Fibroblast of lung (primary cell): ENCODE data around the gene FARSA. TPM values are rescaled to one million over a fixed set of nuclear protein-coding genes. Genes with fewer than 3 reads are reported as not detected.
"Not testable (repeated sequence)": the region's sequence is repeated elsewhere in the genome, so short reads cannot be mapped to it uniquely, and the experiment has no call there.

Experiments
- DNase-seq, 2 donors: peaks; one replicate each; pipeline versions ENCODE4 v3.0.0 to v3.0.0-alpha.2; 2010; ENCODE audit warnings: low read depth in 2 of 2
- H2AFZ ChIP-seq: 2 replicates; pipeline ENCODE4 v1.5.1; 2012; ENCODE audit warnings: low read length, control low read depth, inconsistent platforms
- H3K27ac ChIP-seq: 2 replicates; pipeline ENCODE4 v1.5.1; 2011; ENCODE audit warnings: low read length, control low read depth; ENCODE audit not compliant: insufficient read depth
- H3K27me3 ChIP-seq: 2 replicates; pipeline ENCODE4 v1.5.1; 2011; ENCODE audit warnings: mild to moderate bottlenecking, low read length; ENCODE audit not compliant: control insufficient read depth, insufficient read depth
- H3K36me3 ChIP-seq: 2 replicates; pipeline ENCODE4 v1.5.1; 2011; ENCODE audit warnings: low read length; ENCODE audit not compliant: control insufficient read depth, insufficient read depth
- H3K4me1 ChIP-seq: 2 replicates; pipeline ENCODE4 v1.5.1; 2011; ENCODE audit warnings: low read length; ENCODE audit not compliant: control insufficient read depth, insufficient read depth; ENCODE audit errors: extremely low read depth
- H3K4me2 ChIP-seq: 2 replicates; pipeline ENCODE4 v1.5.1; 2011; ENCODE audit warnings: low read length, control low read depth; ENCODE audit not compliant: insufficient read depth; ENCODE audit errors: extremely low read depth
- H3K4me3 ChIP-seq, 4 experiments: fragments of 200-600 bp in 1 of 4; sonication (generic) in 1 of 4; replicated peaks in 1 of 4; 2 replicates each; pipeline ENCODE4 v1.5.1; 2011 to 2016; ENCODE audit warnings: low read length in 4 of 4, low read depth in 3 of 4, mild to moderate bottlenecking in 3 of 4, control low read depth in 2 of 4, inconsistent platforms in 1 of 4, mixed read lengths in 1 of 4; ENCODE audit not compliant: insufficient read depth in 1 of 4; ENCODE audit errors: control extremely low read depth in 1 of 4
- H3K79me2 ChIP-seq: 2 replicates; pipeline ENCODE4 v1.5.1; 2012; ENCODE audit warnings: mild to moderate bottlenecking, low read length, inconsistent platforms; ENCODE audit not compliant: control insufficient read depth, insufficient read depth
- H3K9ac ChIP-seq: 2 replicates; pipeline ENCODE4 v1.5.1; 2011; ENCODE audit warnings: mild to moderate bottlenecking, low read length, control low read depth; ENCODE audit not compliant: insufficient read depth
- H3K9me3 ChIP-seq: 2 replicates; pipeline ENCODE4 v1.5.1; 2012; ENCODE audit warnings: low read depth, low read length; ENCODE audit not compliant: control insufficient read depth, insufficient read depth
- H4K20me1 ChIP-seq: 2 replicates; pipeline ENCODE4 v1.5.1; 2011; ENCODE audit warnings: low read length; ENCODE audit not compliant: control insufficient read depth, insufficient read depth; ENCODE audit errors: extremely low read depth
- EZH2 ChIP-seq: IDR thresholded peaks from 2 replicates; pipeline ENCODE4 v1.5.1; 2012; ENCODE audit warnings: low read length, control low read depth, mild to moderate bottlenecking; ENCODE audit errors: missing control alignments
- polyA plus RNA-seq, 2 donors: library from polyadenylated mRNA; depleted of rRNA in 1 of 2; stranded (reverse) in 1 of 2; unstranded in 1 of 2; fragments of >200 nt; gene quantifications; 2 replicates each; pipeline ENCODE4 v1.2.1, GENCODE V29; 2011 to 2012; ENCODE audit warnings: missing spikeins in 1 of 2
- total RNA-seq: library from RNA; depleted of rRNA; stranded (reverse); fragments of >200 nt; gene quantifications from 2 replicates; pipeline ENCODE4 v1.2.1, GENCODE V29; 2014
- TF ChIP-seq, protein P1 (sequence below), 2 donors: IDR thresholded peaks in 1 of 2; conservative IDR thresholded peaks in 1 of 2; 1 replicate in 1 of 2; 2 replicates in 1 of 2; pipeline ENCODE4 v1.5.1; 2011 to 2012; ENCODE audit warnings: low read length in 2 of 2, control low read depth in 1 of 2, inconsistent platforms in 1 of 2, low read depth in 1 of 2, mild to moderate bottlenecking in 1 of 2

The FARSA gene
- total and polyA plus RNA-seq, 2 donors (not counting 1 experiment from before 2014, with no cell fraction given): 23.5 to 38.6 TPM

- H3K27me3 ChIP-seq: no peaks in the 10 kb centered on the region
- H3K4me1 ChIP-seq: peaks cover 3% of the 10 kb centered on the region
- no peaks in the 10 kb centered on the region for H3K79me2 ChIP-seq
- H3K4me2 ChIP-seq: peak overlapping the region; percentile 99
- H3K9me3 ChIP-seq: no peaks in the 10 kb centered on the region
- H2AFZ ChIP-seq: peak overlapping the region; percentile 97
- peak; percentile 51 to 62 for DNase-seq
- TF ChIP-seq EZH2: no peak
- TF ChIP-seq, protein P1, sequence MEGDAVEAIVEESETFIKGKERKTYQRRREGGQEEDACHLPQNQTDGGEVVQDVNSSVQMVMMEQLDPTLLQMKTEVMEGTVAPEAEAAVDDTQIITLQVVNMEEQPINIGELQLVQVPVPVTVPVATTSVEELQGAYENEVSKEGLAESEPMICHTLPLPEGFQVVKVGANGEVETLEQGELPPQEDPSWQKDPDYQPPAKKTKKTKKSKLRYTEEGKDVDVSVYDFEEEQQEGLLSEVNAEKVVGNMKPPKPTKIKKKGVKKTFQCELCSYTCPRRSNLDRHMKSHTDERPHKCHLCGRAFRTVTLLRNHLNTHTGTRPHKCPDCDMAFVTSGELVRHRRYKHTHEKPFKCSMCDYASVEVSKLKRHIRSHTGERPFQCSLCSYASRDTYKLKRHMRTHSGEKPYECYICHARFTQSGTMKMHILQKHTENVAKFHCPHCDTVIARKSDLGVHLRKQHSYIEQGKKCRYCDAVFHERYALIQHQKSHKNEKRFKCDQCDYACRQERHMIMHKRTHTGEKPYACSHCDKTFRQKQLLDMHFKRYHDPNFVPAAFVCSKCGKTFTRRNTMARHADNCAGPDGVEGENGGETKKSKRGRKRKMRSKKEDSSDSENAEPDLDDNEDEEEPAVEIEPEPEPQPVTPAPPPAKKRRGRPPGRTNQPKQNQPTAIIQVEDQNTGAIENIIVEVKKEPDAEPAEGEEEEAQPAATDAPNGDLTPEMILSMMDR (conservative IDR thresholded peaks at IDR 0.05 in 1 of 2, IDR thresholded peaks at IDR 0.05 in 1 of 2; ENCODE audit: low read depth in 1 of 2, low read length in 2 of 2): peak; percentile 73 to 88
- peak overlapping the region; percentile 47 to 68 (median 61) for H3K4me3 ChIP-seq
- H4K20me1 ChIP-seq: no peaks in the 10 kb centered on the region
- no peak overlapping the region for H3K27ac ChIP-seq
- H3K9ac ChIP-seq: peak overlapping the region; percentile 36
- H3K36me3 ChIP-seq: no peaks in the 10 kb centered on the region
Observed at GRCh38 chr19:12965017-12965811, 31.7 kb upstream of the FARSA start.

DNA sequence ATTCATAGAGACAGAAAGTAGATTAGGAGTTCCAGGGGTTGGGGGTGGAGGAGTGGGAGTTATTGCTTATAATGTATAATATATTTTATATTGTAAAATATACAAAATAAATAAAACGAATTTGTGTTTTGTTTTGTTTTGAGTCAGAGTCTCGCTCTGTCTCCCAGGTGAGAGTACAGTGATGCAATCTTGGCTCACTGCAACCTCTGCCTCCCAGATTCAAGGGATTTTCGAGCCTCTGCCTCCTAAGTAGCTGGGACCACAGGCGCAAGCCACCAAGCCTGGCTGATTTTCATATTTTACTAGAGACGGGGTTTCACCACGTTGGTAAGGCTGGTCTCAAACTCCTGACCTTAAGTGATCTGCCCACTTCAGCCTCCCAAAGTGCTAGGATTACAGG, 26.0 kb upstream of the FARSA start:
- TF ChIP-seq EZH2: no peak
- TF ChIP-seq, protein P1 (conservative IDR thresholded peaks at IDR 0.05 in 1 of 2, IDR thresholded peaks at IDR 0.05 in 1 of 2; ENCODE audit: low read depth in 1 of 2, low read length in 2 of 2): no peak
- no peak overlapping the region for H3K9ac ChIP-seq
- peaks cover 26% of the 10 kb centered on the region for H3K79me2 ChIP-seq
- no peak for DNase-seq
- H2AFZ ChIP-seq: no peak overlapping the region
- H3K27me3 ChIP-seq: no peaks in the 10 kb centered on the region
- H3K4me1 ChIP-seq: no peaks in the 10 kb centered on the region
- no peaks in the 10 kb centered on the region for H4K20me1 ChIP-seq
- no peaks in the 10 kb centered on the region for H3K9me3 ChIP-seq
- H3K27ac ChIP-seq: no peak overlapping the region
- H3K4me2 ChIP-seq: no peak overlapping the region
- no peaks in the 10 kb centered on the region for H3K36me3 ChIP-seq
- no peak overlapping the region for H3K4me3 ChIP-seq

DNA sequence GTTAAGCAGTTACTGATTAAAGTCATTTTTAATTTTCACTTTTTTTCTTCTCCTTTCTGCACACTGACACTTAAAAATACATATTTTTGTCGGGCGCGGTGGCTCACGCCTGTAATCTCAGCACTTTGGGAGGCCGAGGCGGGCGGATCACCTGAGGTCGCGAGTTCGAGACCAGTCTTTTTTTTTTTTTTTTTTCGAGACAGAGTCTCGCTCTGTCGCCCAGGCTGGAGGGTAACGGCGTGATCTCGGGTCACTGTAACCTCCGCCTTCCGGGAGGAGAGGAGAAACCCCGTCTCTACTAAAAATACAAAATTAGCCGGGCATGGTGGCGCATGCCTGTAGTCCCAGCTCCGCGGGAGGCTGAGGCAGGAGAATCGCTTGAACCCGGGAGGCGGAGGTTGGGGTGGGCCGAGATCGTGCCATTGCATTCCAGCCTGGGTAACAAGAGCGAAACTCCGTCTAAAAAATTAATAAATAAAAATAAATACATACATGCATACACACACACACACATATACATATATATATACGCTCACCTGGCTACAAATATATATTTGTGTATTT, 24.0 kb upstream of the FARSA start:
- not testable (repeated sequence) for H3K27me3 ChIP-seq, DNase-seq, H3K36me3 ChIP-seq, H4K20me1 ChIP-seq, H3K9me3 ChIP-seq
- Histone ChIP-seq H3K4me3 (peak overlapping the region; percentile 69 to 93 (median 76)), H3K27ac (peak overlapping the region; percentile 77), H2AFZ (peak overlapping the region; percentile 81), H3K9ac (peak overlapping the region; percentile 77), H3K4me2 (peak overlapping the region; percentile 68), H3K79me2 (peaks cover 37% of the 10 kb centered on the region), H3K4me1 (peaks cover 14% of the 10 kb centered on the region)
